Endodermal cell (in vitro differentiated cells): ENCODE data around the gene MRPS27. TPM values are rescaled to one million over a fixed set of nuclear protein-coding genes. Genes with fewer than 3 reads are reported as not detected.

Experiments used
- DNase-seq: peaks from one replicate; pipeline ENCODE4 v3.0.0-alpha.2; 2017
- H3K27ac ChIP-seq: 2 replicates; pipeline ENCODE4 v1.5.1; 2013; ENCODE audit warnings: mild to moderate bottlenecking, low read depth, low read length, moderate library complexity
- H3K27me3 ChIP-seq: 2 replicates; pipeline ENCODE4 v1.6.1; 2013; ENCODE audit warnings: mild to moderate bottlenecking, low read length, moderate library complexity; ENCODE audit not compliant: insufficient read depth, control insufficient read depth, poor library complexity, severe bottlenecking
- H3K36me3 ChIP-seq: 2 replicates; pipeline ENCODE4 v1.7.0; 2013; ENCODE audit warnings: mild to moderate bottlenecking, low read length, moderate library complexity; ENCODE audit not compliant: control insufficient read depth, insufficient read depth
- H3K4me1 ChIP-seq: one replicate; pipeline ENCODE4 v1.7.0; 2013; ENCODE audit warnings: low read length; ENCODE audit not compliant: control insufficient read depth, insufficient read depth
- H3K4me3 ChIP-seq: 2 replicates; pipeline ENCODE4 v1.5.1; 2013; ENCODE audit warnings: mild to moderate bottlenecking, low read length, moderate library complexity
- H3K9ac ChIP-seq: 2 replicates; pipeline ENCODE4 v1.6.1; 2013; ENCODE audit warnings: mild to moderate bottlenecking, low read length, moderate library complexity; ENCODE audit not compliant: poor library complexity, severe bottlenecking; ENCODE audit errors: extremely low read depth
- H3K9me3 ChIP-seq: 2 replicates; pipeline ENCODE4 v1.6.1; 2013; ENCODE audit warnings: mild to moderate bottlenecking, low read length, moderate library complexity; ENCODE audit not compliant: control insufficient read depth
- H3K27ac Mint-ChIP-seq: 2 replicates; pipeline ENCODE4 v1.8.0; 2020; ENCODE audit warnings: mixed read lengths
- H3K27me3 Mint-ChIP-seq: 2 replicates; pipeline ENCODE4 v1.8.0; 2021; ENCODE audit warnings: mild to moderate bottlenecking, mixed read lengths; ENCODE audit not compliant: insufficient read depth
- H3K36me3 Mint-ChIP-seq: 2 replicates; pipeline ENCODE4 v1.8.0; 2020; ENCODE audit warnings: low read depth, mixed read lengths
- H3K4me1 Mint-ChIP-seq: 2 replicates; pipeline ENCODE4 v1.8.0; 2020; ENCODE audit warnings: mixed read lengths
- H3K4me3 Mint-ChIP-seq: 2 replicates; pipeline ENCODE4 v1.8.0; 2020; ENCODE audit warnings: mild to moderate bottlenecking, moderate library complexity, mixed read lengths
- H3K9me3 Mint-ChIP-seq: 2 replicates; pipeline ENCODE4 v1.8.0; 2020; ENCODE audit warnings: mild to moderate bottlenecking, mixed read lengths
- WGBS, 2 experiments: methylation state at CpG; one replicate each; pipeline versions ENCODE4 v1.1.5 to v1.1.7; 2013; ENCODE audit warnings: missing lambda C conversion rate in 2 of 2, mixed read lengths in 1 of 2; ENCODE audit not compliant: insufficient coverage in 1 of 2, insufficient read length in 1 of 2; 5-methylcytosine and 5-hydroxymethylcytosine counted together
- total RNA-seq, 2 donors: library from RNA; stranded (reverse); fragmentation: NEBNext Ultra II Directional in 1 of 2; extraction: Animal tissue kit (Norgen Biotek cat#: 25700) in 1 of 2; gene quantifications; 2 replicates in 1 of 2; 3 replicates in 1 of 2; pipeline ENCODE4 v1.2.1, GENCODE V29; 2021
- TF ChIP-seq, protein P1 (sequence below): fragments of 200-600 bp; sonication (generic); conservative IDR thresholded peaks from 2 replicates; pipeline ENCODE4 v1.5.0; 2021; ENCODE audit warnings: antibody characterized with exemption, mild to moderate bottlenecking

The MRPS27 gene
- total RNA-seq, 2 donors from 2014 or later: 55.2 to 80.8 TPM

DNA sequence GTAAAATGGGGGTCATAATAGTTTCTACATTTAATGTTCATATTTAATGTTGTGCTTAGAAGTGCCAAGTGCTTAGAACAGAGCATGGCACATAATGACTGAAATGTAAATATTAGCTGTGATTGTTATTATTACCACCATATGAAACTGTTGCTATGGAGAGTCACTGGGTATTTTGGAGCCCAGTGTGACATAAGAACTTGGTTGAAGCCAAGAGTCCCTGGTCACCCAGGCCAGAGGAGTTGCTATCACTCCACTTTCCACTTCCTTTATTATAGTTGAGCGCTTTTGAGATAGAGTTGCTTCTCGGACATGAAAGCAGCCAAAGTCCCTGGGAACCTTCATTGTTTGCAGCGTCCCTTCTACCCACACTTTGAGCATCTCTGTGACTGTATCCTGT, 135.6 kb downstream of the MRPS27 start:
- Histone ChIP-seq H3K9ac (no peak overlapping the region), H3K4me1 (no peaks in the 10 kb centered on the region), H3K27ac (peak overlapping the region; percentile 99), H3K4me3 (no peak overlapping the region), H3K27me3 (no peaks in the 10 kb centered on the region), H3K9me3 (no peaks in the 10 kb centered on the region), H3K36me3 (peaks cover 85% of the 10 kb centered on the region)
- no peak for DNase-seq
- TF ChIP-seq, protein P1, sequence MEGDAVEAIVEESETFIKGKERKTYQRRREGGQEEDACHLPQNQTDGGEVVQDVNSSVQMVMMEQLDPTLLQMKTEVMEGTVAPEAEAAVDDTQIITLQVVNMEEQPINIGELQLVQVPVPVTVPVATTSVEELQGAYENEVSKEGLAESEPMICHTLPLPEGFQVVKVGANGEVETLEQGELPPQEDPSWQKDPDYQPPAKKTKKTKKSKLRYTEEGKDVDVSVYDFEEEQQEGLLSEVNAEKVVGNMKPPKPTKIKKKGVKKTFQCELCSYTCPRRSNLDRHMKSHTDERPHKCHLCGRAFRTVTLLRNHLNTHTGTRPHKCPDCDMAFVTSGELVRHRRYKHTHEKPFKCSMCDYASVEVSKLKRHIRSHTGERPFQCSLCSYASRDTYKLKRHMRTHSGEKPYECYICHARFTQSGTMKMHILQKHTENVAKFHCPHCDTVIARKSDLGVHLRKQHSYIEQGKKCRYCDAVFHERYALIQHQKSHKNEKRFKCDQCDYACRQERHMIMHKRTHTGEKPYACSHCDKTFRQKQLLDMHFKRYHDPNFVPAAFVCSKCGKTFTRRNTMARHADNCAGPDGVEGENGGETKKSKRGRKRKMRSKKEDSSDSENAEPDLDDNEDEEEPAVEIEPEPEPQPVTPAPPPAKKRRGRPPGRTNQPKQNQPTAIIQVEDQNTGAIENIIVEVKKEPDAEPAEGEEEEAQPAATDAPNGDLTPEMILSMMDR: no peak
- Mint-ChIP-seq H3K27ac (no peak overlapping the region), H3K9me3 (no peaks in the 10 kb centered on the region), H3K27me3 (no peaks in the 10 kb centered on the region), H3K36me3 (peaks cover 62% of the 10 kb centered on the region), H3K4me1 (peaks cover 3% of the 10 kb centered on the region), H3K4me3 (no peak overlapping the region)
- 85 to 98% methylated on average over 2 to 3 of the region's 3 CpGs for WGBS, 2 experiments

DNA sequence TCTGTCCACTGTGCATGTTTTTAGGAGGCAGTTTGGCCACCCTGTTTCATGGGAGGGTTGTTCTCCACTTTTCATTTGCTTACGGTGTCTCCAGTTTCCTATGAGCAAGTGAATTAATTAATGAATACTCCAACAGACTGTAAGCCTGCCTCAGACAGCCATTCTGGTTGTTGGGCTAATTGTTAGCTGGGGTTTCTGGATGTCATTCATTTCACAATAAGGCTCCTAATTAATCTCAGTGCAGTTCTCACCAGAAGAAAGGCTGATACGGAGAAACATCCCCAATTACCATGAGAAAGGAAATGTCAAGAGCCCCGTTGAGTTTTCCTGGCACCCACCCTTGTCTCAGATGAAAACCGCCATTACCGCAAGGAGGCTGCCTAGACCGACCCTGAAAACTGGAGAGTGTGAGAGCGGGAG, 136.9 kb downstream of the MRPS27 start:
- TF ChIP-seq, protein P1: no peak
- Histone ChIP-seq H3K27ac (peak overlapping the region; percentile 99), H3K36me3 (peaks cover 73% of the 10 kb centered on the region), H3K4me3 (no peak overlapping the region), H3K9ac (no peak overlapping the region), H3K27me3 (no peaks in the 10 kb centered on the region), H3K9me3 (no peaks in the 10 kb centered on the region), H3K4me1 (no peaks in the 10 kb centered on the region)
- DNase-seq: no peak
- Mint-ChIP-seq H3K4me1 (peaks cover 3% of the 10 kb centered on the region), H3K36me3 (peaks cover 55% of the 10 kb centered on the region), H3K27me3 (no peaks in the 10 kb centered on the region), H3K4me3 (no peak overlapping the region), H3K9me3 (no peaks in the 10 kb centered on the region), H3K27ac (no peak overlapping the region)
- 34 to 88% methylated on average over 5 to 7 of the region's 7 CpGs for WGBS, 2 experiments

DNA sequence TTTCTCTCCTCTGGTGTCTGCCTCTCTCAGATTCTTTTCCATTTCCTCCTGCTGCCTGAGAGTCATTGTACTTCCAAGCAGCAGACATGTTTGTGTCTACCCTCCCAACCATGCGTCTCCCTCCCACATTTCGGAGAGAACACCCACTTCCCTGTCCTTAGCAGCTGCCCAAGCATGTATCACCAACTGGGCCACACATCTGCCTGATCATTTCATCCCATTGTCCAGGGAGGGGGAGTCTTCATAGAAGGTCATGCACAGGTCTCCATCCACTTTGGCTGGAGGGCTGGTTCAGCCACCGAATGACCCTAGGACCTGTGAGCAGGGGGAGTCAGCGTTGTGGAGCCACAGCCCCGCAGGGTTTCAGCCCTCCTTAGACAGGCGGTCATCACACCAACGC, 137.4 kb downstream of the MRPS27 start:
- 65 to 90% methylated on average over 7 of the region's 7 CpGs for WGBS, 2 experiments
- H3K27ac ChIP-seq: peak overlapping the region; percentile 99
- H3K4me1 ChIP-seq: no peaks in the 10 kb centered on the region
- DNase-seq: no peak
- H3K36me3 ChIP-seq: peaks cover 70% of the 10 kb centered on the region
- no peak overlapping the region for H3K4me3 Mint-ChIP-seq
- no peaks in the 10 kb centered on the region for H3K27me3 Mint-ChIP-seq
- peaks cover 3% of the 10 kb centered on the region for H3K4me1 Mint-ChIP-seq
- H3K27ac Mint-ChIP-seq: no peak overlapping the region
- H3K36me3 Mint-ChIP-seq: peaks cover 50% of the 10 kb centered on the region
- no peak overlapping the region for H3K9ac ChIP-seq
- TF ChIP-seq, protein P1: no peak
- H3K4me3 ChIP-seq: no peak overlapping the region
- no peaks in the 10 kb centered on the region for H3K9me3 ChIP-seq
- H3K27me3 ChIP-seq: no peaks in the 10 kb centered on the region
- H3K9me3 Mint-ChIP-seq: no peaks in the 10 kb centered on the region
